ENCODE data around the gene GSK3A.

GSK3A gene

DNA sequence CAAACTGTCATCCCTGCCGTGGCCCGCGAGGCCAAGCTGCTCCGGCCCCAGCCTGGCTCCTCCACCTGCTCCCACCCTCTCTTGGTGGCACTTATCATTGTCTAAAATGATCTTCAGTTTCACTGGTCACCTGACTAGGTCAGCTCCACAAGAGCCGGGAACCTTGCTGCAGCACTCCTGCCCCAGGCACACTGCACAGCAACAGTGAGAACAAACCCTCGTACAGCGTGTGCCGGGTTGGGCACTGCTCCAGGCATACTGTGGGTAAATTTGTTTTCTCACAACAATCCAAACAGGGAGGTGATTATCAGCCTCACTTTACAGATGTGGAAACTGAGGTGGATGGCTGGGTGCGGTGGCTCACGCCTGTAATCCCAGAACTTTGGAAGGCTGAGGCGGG lies 33.8 kb downstream of the GSK3A start (continued):
- TF ChIP-seq SNAI2 (CRISPR knock-in tag; IDR thresholded peaks at IDR 0.05), result no peak
- no peak for TF ChIP-seq ARNTL (CRISPR knock-in tag; IDR thresholded peaks at IDR 0.05; ENCODE audit: borderline replicate concordance, low read depth)
- no peak for TF ChIP-seq ISL1 (CRISPR knock-in tag; IDR thresholded peaks at IDR 0.05)
- no peak for TF ChIP-seq CSDC2 (CRISPR knock-in tag; IDR thresholded peaks at IDR 0.05)

- ATAC-seq, result peak; percentile 93
- no peak for TF ChIP-seq ESRRG (CRISPR knock-in tag; IDR thresholded peaks at IDR 0.05)
- TF ChIP-seq ZC3H10 (CRISPR knock-in tag; IDR thresholded peaks at IDR 0.05), result no peak
- TF ChIP-seq ZFP3 (CRISPR knock-in tag; IDR thresholded peaks at IDR 0.05), result no peak
- no peak for TF ChIP-seq CSDC2 (CRISPR knock-in tag; IDR thresholded peaks at IDR 0.05)
- TF ChIP-seq OSR1 (CRISPR knock-in tag; IDR thresholded peaks at IDR 0.05), result no peak
- TF ChIP-seq ISL1 (CRISPR knock-in tag; IDR thresholded peaks at IDR 0.05), result no peak
- TF ChIP-seq ZNF8 (CRISPR knock-in tag; IDR thresholded peaks at IDR 0.05), result no peak
- no peak for TF ChIP-seq PPARA (CRISPR knock-in tag; IDR thresholded peaks at IDR 0.05; ENCODE audit: borderline replicate concordance)
- TF ChIP-seq SNAI2 (CRISPR knock-in tag; IDR thresholded peaks at IDR 0.05), result no peak
- TF ChIP-seq ZFP30 (CRISPR knock-in tag; IDR thresholded peaks at IDR 0.05), result no peak
- TF ChIP-seq CREB5 (CRISPR knock-in tag; IDR thresholded peaks at IDR 0.05; ENCODE audit: low read depth), result no peak
- TF ChIP-seq ARNTL (CRISPR knock-in tag; IDR thresholded peaks at IDR 0.05; ENCODE audit: borderline replicate concordance, low read depth), result no peak
- TF ChIP-seq, protein P1, sequence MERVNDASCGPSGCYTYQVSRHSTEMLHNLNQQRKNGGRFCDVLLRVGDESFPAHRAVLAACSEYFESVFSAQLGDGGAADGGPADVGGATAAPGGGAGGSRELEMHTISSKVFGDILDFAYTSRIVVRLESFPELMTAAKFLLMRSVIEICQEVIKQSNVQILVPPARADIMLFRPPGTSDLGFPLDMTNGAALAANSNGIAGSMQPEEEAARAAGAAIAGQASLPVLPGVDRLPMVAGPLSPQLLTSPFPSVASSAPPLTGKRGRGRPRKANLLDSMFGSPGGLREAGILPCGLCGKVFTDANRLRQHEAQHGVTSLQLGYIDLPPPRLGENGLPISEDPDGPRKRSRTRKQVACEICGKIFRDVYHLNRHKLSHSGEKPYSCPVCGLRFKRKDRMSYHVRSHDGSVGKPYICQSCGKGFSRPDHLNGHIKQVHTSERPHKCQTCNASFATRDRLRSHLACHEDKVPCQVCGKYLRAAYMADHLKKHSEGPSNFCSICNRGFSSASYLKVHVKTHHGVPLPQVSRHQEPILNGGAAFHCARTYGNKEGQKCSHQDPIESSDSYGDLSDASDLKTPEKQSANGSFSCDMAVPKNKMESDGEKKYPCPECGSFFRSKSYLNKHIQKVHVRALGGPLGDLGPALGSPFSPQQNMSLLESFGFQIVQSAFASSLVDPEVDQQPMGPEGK (CRISPR knock-in tag; IDR thresholded peaks at IDR 0.05; ENCODE audit: borderline replicate concordance), result no peak
- no peak for TF ChIP-seq TCF4 (CRISPR knock-in tag; IDR thresholded peaks at IDR 0.05; ENCODE audit: borderline replicate concordance)
These were observed 34.6 kb downstream of the GSK3A start for GRCh38 chr19:42207767-42208271.

GRCh38 chr19:42206871-42207755 lies 35.3 kb downstream of the GSK3A start:
- TF ChIP-seq ZFP3 (CRISPR knock-in tag; IDR thresholded peaks at IDR 0.05), result no peak
- no peak for TF ChIP-seq ZC3H10 (CRISPR knock-in tag; IDR thresholded peaks at IDR 0.05)
- no peak for TF ChIP-seq PPARA (CRISPR knock-in tag; IDR thresholded peaks at IDR 0.05; ENCODE audit: borderline replicate concordance)
- TF ChIP-seq TSHZ2 (CRISPR knock-in tag; IDR thresholded peaks at IDR 0.05), result no peak
- TF ChIP-seq CSDC2 (CRISPR knock-in tag; IDR thresholded peaks at IDR 0.05), result no peak
- no peak for TF ChIP-seq TCF4 (CRISPR knock-in tag; IDR thresholded peaks at IDR 0.05; ENCODE audit: borderline replicate concordance)
- TF ChIP-seq ESRRG (CRISPR knock-in tag; IDR thresholded peaks at IDR 0.05), result no peak
- TF ChIP-seq SNAI2 (CRISPR knock-in tag; IDR thresholded peaks at IDR 0.05), result no peak
- TF ChIP-seq RARB (CRISPR knock-in tag; IDR thresholded peaks at IDR 0.05), result no peak
- TF ChIP-seq, protein P1 (CRISPR knock-in tag; IDR thresholded peaks at IDR 0.05; ENCODE audit: borderline replicate concordance), result no peak
- no peak for TF ChIP-seq GLIS3 (CRISPR knock-in tag; IDR thresholded peaks at IDR 0.05)
- TF ChIP-seq CREB5 (CRISPR knock-in tag; IDR thresholded peaks at IDR 0.05; ENCODE audit: low read depth), result no peak
- TF ChIP-seq BACH2 (CRISPR knock-in tag; IDR thresholded peaks at IDR 0.05; ENCODE audit: borderline replicate concordance), result no peak
- no peak for TF ChIP-seq CSRNP3 (CRISPR knock-in tag; IDR thresholded peaks at IDR 0.05)
- no peak for TF ChIP-seq ARNTL (CRISPR knock-in tag; IDR thresholded peaks at IDR 0.05; ENCODE audit: borderline replicate concordance, low read depth)
- ATAC-seq, result peak; percentile 56
